HCT116 (cell line): Measurements from ENCODE around the gene RET. TPM values are rescaled to one million over a fixed set of nuclear protein-coding genes. Genes with fewer than 3 reads are reported as not detected.

Experiments used
- ATAC-seq: fragments of 200-7000 bp; cut with Tn5 transposase; 2 replicates; pipeline ENCODE4 v1.9.1; 2020; ENCODE audit warnings: mild to moderate bottlenecking, moderate library complexity
- BruUV-seq: library from RNA; stranded (reverse); fragments of 400-500 nt; replicated peaks from 2 replicates; lab custom pipeline; 2021; lab: Mats Ljungman, UMichigan
- CTCF ChIA-PET: fragments of 300-600 bp; sonication (Branson Sonifier 250); formaldehyde crosslinking; loops from one replicate; lab custom pipeline; 2021; ENCODE audit warnings: antibody characterized with exemption; lab: Charles Lee
- POLR2A ChIA-PET: fragments of 300-600, 350-600 bp; sonication (Branson Sonifier 250); formaldehyde crosslinking; loops from one replicate; lab custom pipeline; 2021; ENCODE audit warnings: antibody characterized with exemption; lab: Charles Lee
- RAD21 ChIA-PET, 2 experiments: fragments of 300-600 bp; sonication (Branson Sonifier 250); formaldehyde crosslinking; loops; one replicate each; lab custom pipeline; 2023; ENCODE audit warnings: low total read pairs in 2 of 2; ENCODE audit not compliant: uncharacterized antibody in 2 of 2, unreplicated experiment in 2 of 2, low non-redundant PET in 1 of 2; lab: Charles Lee
- DNase-seq: peaks from one replicate; pipeline ENCODE4 v3.0.0-alpha.2; 2010; ENCODE audit warnings: low read depth, low spot score
- H2AFZ ChIP-seq: fragments of 200-600 bp; shearing (Covaris generic), sonication (generic); 2 replicates; pipeline ENCODE4 v1.6.1; 2017; ENCODE audit warnings: low read depth, mixed run types, mixed read lengths, antibody characterized with exemption, low read length; ENCODE audit not compliant: poor library complexity, severe bottlenecking
- H3K27ac ChIP-seq: 2 replicates; pipeline ENCODE4 v1.5.1; 2012; ENCODE audit warnings: low read depth, low read length
- H3K27me3 ChIP-seq: fragments of 200-600 bp; sonication (generic); 2 replicates; pipeline ENCODE4 v1.6.1; 2016; ENCODE audit warnings: mixed run types, low read length, mixed read lengths; ENCODE audit not compliant: insufficient read depth
- H3K36me3 ChIP-seq, 2 experiments: fragments of 200-500 bp in 1 of 2; fragments of 200-600 bp in 1 of 2; sonication (Bioruptor generic) in 1 of 2; sonication (generic) in 1 of 2; 2 replicates each; pipeline versions ENCODE4 v1.5.1 to v1.6.1; 2014 to 2016; ENCODE audit warnings: low read length in 2 of 2, inconsistent platforms in 1 of 2, mixed read lengths in 1 of 2, mixed run types in 1 of 2; ENCODE audit not compliant: insufficient read depth in 2 of 2, control insufficient read depth in 1 of 2
- H3K4me1 ChIP-seq, 2 experiments: fragments of 200-600 bp in 1 of 2; sonication (generic) in 1 of 2; 2 replicates each; pipeline versions ENCODE4 v1.5.1 to v1.6.1; 2012 to 2017; ENCODE audit warnings: low read length in 2 of 2, inconsistent platforms in 1 of 2, mild to moderate bottlenecking in 1 of 2, mixed read lengths in 1 of 2, mixed run types in 1 of 2, moderate library complexity in 1 of 2; ENCODE audit not compliant: insufficient read depth in 2 of 2, control insufficient read depth in 1 of 2
- H3K4me2 ChIP-seq: fragments of 200-600 bp; sonication (generic); 2 replicates; pipeline ENCODE4 v1.6.1; 2017; ENCODE audit warnings: mixed run types, low read length, mixed read lengths
- H3K4me3 ChIP-seq, 2 experiments: fragments of 200-600 bp in 1 of 2; sonication (generic) in 1 of 2; replicated peaks in 1 of 2; 2 replicates each; pipeline ENCODE4 v1.5.1; 2011 to 2016; ENCODE audit warnings: low read length in 2 of 2, control low read depth in 1 of 2, low read depth in 1 of 2, mild to moderate bottlenecking in 1 of 2, mixed read lengths in 1 of 2, mixed run types in 1 of 2
- H3K79me2 ChIP-seq: fragments of 200-600 bp; sonication (generic); 2 replicates; pipeline ENCODE4 v1.6.1; 2017; ENCODE audit warnings: mild to moderate bottlenecking, mixed run types, low read length, moderate library complexity, mixed read lengths; ENCODE audit not compliant: insufficient read depth
- H3K9ac ChIP-seq: fragments of 200-600 bp; sonication (generic); 2 replicates; pipeline ENCODE4 v1.6.1; 2016; ENCODE audit warnings: low read length, mixed read lengths
- H3K9me2 ChIP-seq: fragments of 200-600 bp; sonication (generic), shearing (Covaris generic); 2 replicates; pipeline ENCODE4 v1.6.1; 2017; ENCODE audit warnings: mixed run types, mild to moderate bottlenecking, moderate library complexity; ENCODE audit not compliant: insufficient read depth
- H3K9me3 ChIP-seq, 2 experiments: fragments of 200-500 bp in 1 of 2; fragments of 200-600 bp in 1 of 2; sonication (Bioruptor generic) in 1 of 2; sonication (generic) in 1 of 2; 2 replicates each; pipeline ENCODE4 v1.6.1; 2014 to 2017; ENCODE audit warnings: low read length in 2 of 2, mixed read lengths in 2 of 2, inconsistent platforms in 1 of 2, low read depth in 1 of 2, mild to moderate bottlenecking in 1 of 2, mixed run types in 1 of 2, moderate library complexity in 1 of 2; ENCODE audit not compliant: control insufficient read depth in 1 of 2, insufficient read depth in 1 of 2
- H4K20me1 ChIP-seq: fragments of 200-600 bp; sonication (generic), shearing (Covaris generic); 2 replicates; pipeline ENCODE4 v1.6.1; 2017; ENCODE audit warnings: mixed run types, mild to moderate bottlenecking, moderate library complexity; ENCODE audit not compliant: insufficient read depth
- ELF1 ChIP-seq: IDR thresholded peaks from 2 replicates; pipeline ENCODE4 v1.6.1; 2012; ENCODE audit warnings: low read depth, borderline replicate concordance
- FOSL1 ChIP-seq: IDR thresholded peaks from 2 replicates; pipeline ENCODE4 v1.6.1; 2012; ENCODE audit warnings: low read depth
- JUND ChIP-seq: IDR thresholded peaks from 2 replicates; pipeline ENCODE4 v1.6.1; 2012
- SIN3A ChIP-seq: IDR thresholded peaks from 2 replicates; pipeline ENCODE4 v1.6.1; 2012; ENCODE audit warnings: low read depth
- SP1 ChIP-seq: IDR thresholded peaks from 2 replicates; pipeline ENCODE4 v1.6.1; 2012; ENCODE audit warnings: low read depth
- SRF ChIP-seq: IDR thresholded peaks from 2 replicates; pipeline ENCODE4 v1.6.1; 2012; ENCODE audit warnings: low read depth
- ZFX ChIP-seq: fragments of 450-650 bp; IDR thresholded peaks from 2 replicates; pipeline ENCODE4 v1.6.1; 2017
- ZNF274 ChIP-seq: fragments of 200-500 bp; sonication (Bioruptor generic); IDR thresholded peaks from 2 replicates; pipeline ENCODE4 v1.6.1; 2014; ENCODE audit warnings: mild to moderate bottlenecking, low read depth, low read length, inconsistent platforms
- intact Hi-C: fragments of 100-400 bp; cut with micrococcal nuclease; formaldehyde crosslinking; loops from 2 replicates; pipeline ENCODE4 v1.10.0; 2022
- total RNA-seq: library from RNA; stranded (reverse); gene quantifications from one replicate; pipeline ENCODE4 v1.2.1, GENCODE V29; 2021; ENCODE audit not compliant: unreplicated experiment
- TF ChIP-seq, protein P1 (sequence below), 3 experiments: fragments of 200-600 bp in 1 of 3; sonication (generic) in 1 of 3; IDR thresholded peaks in 2 of 3; conservative IDR thresholded peaks in 1 of 3; 2 replicates each; pipeline ENCODE4 v1.5.1; 2012 to 2017; ENCODE audit warnings: low read depth in 2 of 3, low read length in 2 of 3, antibody characterized with exemption in 1 of 3, borderline replicate concordance in 1 of 3, control low read depth in 1 of 3, mild to moderate bottlenecking in 1 of 3, mixed read lengths in 1 of 3, mixed run types in 1 of 3, moderate library complexity in 1 of 3; ENCODE audit not compliant: insufficient read depth in 1 of 3
- TF ChIP-seq, protein P2 (sequence below): IDR thresholded peaks from 2 replicates; pipeline ENCODE4 v1.6.1; 2012

The RET gene
- total RNA-seq, 1 experiment from 2014 or later = 5.9 TPM

DNA sequence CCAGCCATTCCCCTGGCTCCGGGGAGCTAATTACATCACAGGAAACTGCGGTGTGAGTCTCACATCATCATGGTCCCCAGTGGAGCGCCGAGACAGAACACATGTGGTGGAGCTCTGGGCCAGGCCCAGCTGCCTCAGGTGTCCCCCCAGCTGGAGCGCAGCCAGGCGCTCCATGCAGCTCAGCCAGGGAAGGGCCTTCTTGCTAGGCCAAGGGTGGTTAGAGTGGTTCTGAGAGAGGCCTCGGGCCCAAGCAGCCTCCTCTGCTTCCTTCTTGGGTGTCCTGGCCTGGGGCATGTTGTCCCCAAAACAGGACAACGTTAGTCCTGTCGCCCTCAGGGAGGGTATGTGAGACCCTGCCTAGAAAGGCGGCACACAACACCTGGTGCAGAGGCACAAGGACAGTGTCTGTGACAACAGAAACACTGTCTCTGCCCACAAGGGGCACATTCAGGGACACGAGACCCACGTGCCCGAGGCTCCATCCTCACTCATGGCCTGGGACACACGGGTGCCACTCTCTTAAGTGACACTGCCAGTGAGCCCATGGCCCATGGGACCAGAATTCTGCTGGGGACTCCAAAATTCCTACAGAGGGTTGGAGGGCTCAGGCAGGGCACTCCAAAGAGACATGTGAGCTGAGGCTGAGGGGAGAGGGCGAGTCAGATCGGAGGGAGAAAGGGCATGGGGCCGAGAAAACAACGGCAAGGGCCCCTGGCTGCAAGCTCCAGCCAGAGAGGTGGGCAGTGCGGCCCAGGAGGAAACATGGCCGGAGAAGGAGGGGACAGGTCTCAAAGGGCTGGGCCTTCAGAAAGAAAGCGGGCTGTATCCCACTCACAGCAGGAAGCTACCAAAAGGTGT lies 37.0 kb upstream of the RET start:
- H3K79me2 ChIP-seq = no peaks in the 10 kb centered on the region
- H4K20me1 ChIP-seq = no peaks in the 10 kb centered on the region
- POLR2A ChIA-PET = no interaction called here
- no peak overlapping the region for H3K4me2 ChIP-seq
- H3K9me2 ChIP-seq = no peaks in the 10 kb centered on the region
- RAD21 ChIA-PET = no interaction called here
- CTCF ChIA-PET = no interaction called here
- BruUV-seq = no TSS peak
- no peak overlapping the region for H2AFZ ChIP-seq
- no peaks in the 10 kb centered on the region for H3K36me3 ChIP-seq
- no peak for DNase-seq
- H3K27ac ChIP-seq = no peak overlapping the region
- no peak overlapping the region for H3K4me3 ChIP-seq
- no peak for ATAC-seq
- no peaks in the 10 kb centered on the region for H3K9me3 ChIP-seq
- TF ChIP-seq, protein P1, sequence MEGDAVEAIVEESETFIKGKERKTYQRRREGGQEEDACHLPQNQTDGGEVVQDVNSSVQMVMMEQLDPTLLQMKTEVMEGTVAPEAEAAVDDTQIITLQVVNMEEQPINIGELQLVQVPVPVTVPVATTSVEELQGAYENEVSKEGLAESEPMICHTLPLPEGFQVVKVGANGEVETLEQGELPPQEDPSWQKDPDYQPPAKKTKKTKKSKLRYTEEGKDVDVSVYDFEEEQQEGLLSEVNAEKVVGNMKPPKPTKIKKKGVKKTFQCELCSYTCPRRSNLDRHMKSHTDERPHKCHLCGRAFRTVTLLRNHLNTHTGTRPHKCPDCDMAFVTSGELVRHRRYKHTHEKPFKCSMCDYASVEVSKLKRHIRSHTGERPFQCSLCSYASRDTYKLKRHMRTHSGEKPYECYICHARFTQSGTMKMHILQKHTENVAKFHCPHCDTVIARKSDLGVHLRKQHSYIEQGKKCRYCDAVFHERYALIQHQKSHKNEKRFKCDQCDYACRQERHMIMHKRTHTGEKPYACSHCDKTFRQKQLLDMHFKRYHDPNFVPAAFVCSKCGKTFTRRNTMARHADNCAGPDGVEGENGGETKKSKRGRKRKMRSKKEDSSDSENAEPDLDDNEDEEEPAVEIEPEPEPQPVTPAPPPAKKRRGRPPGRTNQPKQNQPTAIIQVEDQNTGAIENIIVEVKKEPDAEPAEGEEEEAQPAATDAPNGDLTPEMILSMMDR (IDR thresholded peaks at IDR 0.05 in 2 of 3, conservative IDR thresholded peaks at IDR 0.05 in 1 of 3; ENCODE audit: borderline replicate concordance in 1 of 3, insufficient read depth in 1 of 3, low read depth in 2 of 3, low read length in 2 of 3) = no peak
- TF ChIP-seq SRF = no peak
- no peak for TF ChIP-seq ZFX
- TF ChIP-seq ZNF274 = no peak
- no peak for TF ChIP-seq SP1
- TF ChIP-seq FOSL1 = no peak
- no peak for TF ChIP-seq JUND
- no peak for TF ChIP-seq SIN3A
- no peak for TF ChIP-seq ELF1
- TF ChIP-seq, protein P2, sequence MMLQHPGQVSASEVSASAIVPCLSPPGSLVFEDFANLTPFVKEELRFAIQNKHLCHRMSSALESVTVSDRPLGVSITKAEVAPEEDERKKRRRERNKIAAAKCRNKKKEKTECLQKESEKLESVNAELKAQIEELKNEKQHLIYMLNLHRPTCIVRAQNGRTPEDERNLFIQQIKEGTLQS = no peak
- TF ChIP-seq, all 23 proteins: peak for 0
- intact Hi-C loops = no loop called here
- no peak overlapping the region for H3K9ac ChIP-seq
- no peaks in the 10 kb centered on the region for H3K27me3 ChIP-seq
- H3K4me1 ChIP-seq = no peaks in the 10 kb centered on the region
